Effector memory CD4-positive, alpha-beta T cell (primary cell): ENCODE data around the gene MEG3.

Experiments used
- DNase-seq, 3 donors: peaks; one replicate each; pipeline ENCODE4 v3.0.0-alpha.2; 2020
- H3K27ac ChIP-seq: 2 replicates; pipeline ENCODE4 v1.7.0; 2013; ENCODE audit warnings: mild to moderate bottlenecking, low read length, moderate library complexity; ENCODE audit not compliant: insufficient read depth, poor library complexity, severe bottlenecking
- H3K27me3 ChIP-seq: replicated peaks from 2 replicates; pipeline ENCODE4 v1.7.0; 2013; ENCODE audit warnings: mild to moderate bottlenecking, low read length; ENCODE audit not compliant: insufficient read depth, control insufficient read depth, poor library complexity, severe bottlenecking
- H3K36me3 ChIP-seq: 2 replicates; pipeline ENCODE4 v1.7.0; 2013; ENCODE audit warnings: mild to moderate bottlenecking, low read length, moderate library complexity; ENCODE audit not compliant: control insufficient read depth, insufficient read depth
- H3K4me1 ChIP-seq: 2 replicates; pipeline ENCODE4 v1.7.0; 2013; ENCODE audit warnings: low read length, mild to moderate bottlenecking; ENCODE audit not compliant: control insufficient read depth, insufficient read depth, poor library complexity, severe bottlenecking
- H3K4me3 ChIP-seq: 2 replicates; pipeline ENCODE4 v1.7.0; 2013; ENCODE audit warnings: low read length, low read depth, mild to moderate bottlenecking; ENCODE audit not compliant: insufficient read depth, poor library complexity, severe bottlenecking
- H3K9me3 ChIP-seq: 2 replicates; pipeline ENCODE4 v1.7.0; 2013; ENCODE audit warnings: mild to moderate bottlenecking, low read length, moderate library complexity; ENCODE audit not compliant: control insufficient read depth

MEG3 gene

GRCh38 chr14:100862793-100863192 is 36.9 kb downstream of the MEG3 start:
- no peak for DNase-seq
- H3K27ac ChIP-seq = no peak overlapping the region
- H3K4me3 ChIP-seq = no peak overlapping the region
- H3K4me1 ChIP-seq = no peaks in the 10 kb centered on the region
- H3K9me3 ChIP-seq = no peaks in the 10 kb centered on the region
- H3K27me3 ChIP-seq = no peaks in the 10 kb centered on the region
- no peaks in the 10 kb centered on the region for H3K36me3 ChIP-seq

GRCh38 chr14:100864206-100864605 is 38.3 kb downstream of the MEG3 start:
- no peak overlapping the region for H3K27ac ChIP-seq
- no peak for DNase-seq
- H3K9me3 ChIP-seq = no peaks in the 10 kb centered on the region
- no peaks in the 10 kb centered on the region for H3K27me3 ChIP-seq
- no peak overlapping the region for H3K4me3 ChIP-seq
- no peaks in the 10 kb centered on the region for H3K4me1 ChIP-seq
- H3K36me3 ChIP-seq = no peaks in the 10 kb centered on the region

- H3K27ac ChIP-seq = no peak overlapping the region
- no peak overlapping the region for H3K4me3 ChIP-seq
- no peaks in the 10 kb centered on the region for H3K36me3 ChIP-seq
- no peaks in the 10 kb centered on the region for H3K27me3 ChIP-seq
- DNase-seq = no peak
- H3K4me1 ChIP-seq = no peaks in the 10 kb centered on the region
- H3K9me3 ChIP-seq = no peaks in the 10 kb centered on the region
Measured at GRCh38 chr14:100864960-100865681, 39.2 kb downstream of the MEG3 start.

- H3K27me3 ChIP-seq = no peaks in the 10 kb centered on the region
- no peaks in the 10 kb centered on the region for H3K9me3 ChIP-seq
- no peak for DNase-seq
- H3K36me3 ChIP-seq = no peaks in the 10 kb centered on the region
- no peak overlapping the region for H3K4me3 ChIP-seq
- no peaks in the 10 kb centered on the region for H3K4me1 ChIP-seq
- H3K27ac ChIP-seq = no peak overlapping the region
Measured at GRCh38 chr14:100865682-100866591, 40.0 kb downstream of the MEG3 start.

GRCh38 chr14:100866666-100867630 is 41.0 kb downstream of the MEG3 start:
- no peaks in the 10 kb centered on the region for H3K4me1 ChIP-seq
- DNase-seq = no peak
- no peaks in the 10 kb centered on the region for H3K9me3 ChIP-seq
- no peaks in the 10 kb centered on the region for H3K27me3 ChIP-seq
- H3K36me3 ChIP-seq = no peaks in the 10 kb centered on the region
- H3K4me3 ChIP-seq = no peak overlapping the region
- H3K27ac ChIP-seq = no peak overlapping the region

GRCh38 chr14:100867631-100868315 is 41.9 kb downstream of the MEG3 start:
- no peak for DNase-seq
- H3K9me3 ChIP-seq = no peaks in the 10 kb centered on the region
- H3K4me3 ChIP-seq = no peak overlapping the region
- no peaks in the 10 kb centered on the region for H3K36me3 ChIP-seq
- H3K27me3 ChIP-seq = no peaks in the 10 kb centered on the region
- no peaks in the 10 kb centered on the region for H3K4me1 ChIP-seq
- H3K27ac ChIP-seq = no peak overlapping the region

- Histone ChIP-seq H3K4me3 (no peak overlapping the region), H3K27ac (no peak overlapping the region), H3K9me3 (no peaks in the 10 kb centered on the region), H3K27me3 (no peaks in the 10 kb centered on the region), H3K4me1 (no peaks in the 10 kb centered on the region), H3K36me3 (no peaks in the 10 kb centered on the region)
- no peak for DNase-seq
Measured at GRCh38 chr14:100868621-100869370, 42.9 kb downstream of the MEG3 start.

GRCh38 chr14:100871234-100872186 is 45.6 kb downstream of the MEG3 start:
- Histone ChIP-seq H3K9me3 (no peaks in the 10 kb centered on the region), H3K36me3 (no peaks in the 10 kb centered on the region), H3K4me3 (no peak overlapping the region), H3K4me1 (no peaks in the 10 kb centered on the region), H3K27me3 (no peaks in the 10 kb centered on the region), H3K27ac (no peak overlapping the region)
- DNase-seq = no peak
